GM23338 (cell line): ENCODE measurements around the gene GK2. TPM values are rescaled to one million over a fixed set of nuclear protein-coding genes. Genes with fewer than 3 reads are reported as not detected.

Source experiments
- ATAC-seq: fragments of 200-7000 bp; cut with Tn5 transposase; 3 replicates; pipeline ENCODE4 v1.9.1; 2020
- DNase-seq: peaks from one replicate; pipeline ENCODE4 v3.0.0-alpha.2; 2015; ENCODE audit warnings: low spot score
- H2AFZ ChIP-seq: fragments of 200-600 bp; sonication (generic); 2 replicates; pipeline ENCODE4 v1.8.0; 2016; ENCODE audit warnings: antibody characterized with exemption, mild to moderate bottlenecking, moderate library complexity
- H3F3A ChIP-seq: fragments of 200-600 bp; sonication (generic); replicated peaks from 2 replicates; pipeline ENCODE4 v1.8.0; 2017; ENCODE audit warnings: antibody characterized with exemption, mixed run types, low read depth
- H3K27ac ChIP-seq: fragments of 200-600 bp; sonication (generic); 2 replicates; pipeline ENCODE4 v1.6.1; 2016; ENCODE audit warnings: low read depth
- H3K27me3 ChIP-seq: fragments of 200-600 bp; sonication (generic); 2 replicates; pipeline ENCODE4 v1.8.0; 2016; ENCODE audit warnings: mild to moderate bottlenecking, mixed run types, moderate library complexity; ENCODE audit not compliant: insufficient read depth
- H3K36me3 ChIP-seq: fragments of 200-600 bp; sonication (generic); 2 replicates; pipeline ENCODE4 v1.8.0; 2016; ENCODE audit warnings: mild to moderate bottlenecking; ENCODE audit not compliant: insufficient read depth
- H3K4me1 ChIP-seq: fragments of 200-600 bp; sonication (generic); 2 replicates; pipeline ENCODE4 v1.8.0; 2016; ENCODE audit warnings: mild to moderate bottlenecking, moderate library complexity; ENCODE audit not compliant: insufficient read depth
- H3K4me2 ChIP-seq: fragments of 200-600 bp; sonication (generic); 2 replicates; pipeline ENCODE4 v1.7.1; 2017; ENCODE audit warnings: mixed run types
- H3K4me3 ChIP-seq: fragments of 200-600 bp; sonication (generic); 2 replicates; pipeline ENCODE4 v1.6.1; 2016; ENCODE audit warnings: mixed run types
- H3K79me2 ChIP-seq: fragments of 200-600 bp; sonication (generic); replicated peaks from 2 replicates; pipeline ENCODE4 v1.8.0; 2017; ENCODE audit warnings: mild to moderate bottlenecking; ENCODE audit not compliant: insufficient read depth
- H3K9me2 ChIP-seq: fragments of 200-600 bp; sonication (generic); 2 replicates; pipeline ENCODE4 v1.8.0; 2017; ENCODE audit not compliant: insufficient read depth
- H4K20me1 ChIP-seq: fragments of 200-600 bp; sonication (generic); replicated peaks from 2 replicates; pipeline ENCODE4 v1.8.0; 2017; ENCODE audit warnings: mild to moderate bottlenecking; ENCODE audit not compliant: insufficient read depth
- H3K27ac Mint-ChIP-seq: 2 replicates; pipeline ENCODE4 v1.8.0; 2020; ENCODE audit warnings: inconsistent platforms, mild to moderate bottlenecking, moderate library complexity, mixed read lengths
- H3K27me3 Mint-ChIP-seq: 3 replicates; pipeline ENCODE4 v1.8.0; 2022; ENCODE audit warnings: low read depth, mild to moderate bottlenecking, moderate library complexity, mixed read lengths, inconsistent platforms; ENCODE audit not compliant: insufficient read depth, poor library complexity
- H3K36me3 Mint-ChIP-seq: 3 replicates; pipeline ENCODE4 v1.8.0; 2021; ENCODE audit warnings: low read depth, mild to moderate bottlenecking, inconsistent platforms, moderate library complexity, mixed read lengths
- H3K4me1 Mint-ChIP-seq: 3 replicates; pipeline ENCODE4 v1.8.0; 2020; ENCODE audit warnings: mild to moderate bottlenecking, inconsistent platforms, mixed read lengths
- H3K4me3 Mint-ChIP-seq: 3 replicates; pipeline ENCODE4 v1.8.0; 2021; ENCODE audit warnings: moderate library complexity, mild to moderate bottlenecking, inconsistent platforms, mixed read lengths
- H3K9me3 Mint-ChIP-seq: 3 replicates; pipeline ENCODE4 v1.8.0; 2020; ENCODE audit warnings: moderate library complexity, mild to moderate bottlenecking, inconsistent platforms, mixed read lengths
- CREB1 ChIP-seq: fragments of 250-450 bp; sonication (Bioruptor Pico); IDR thresholded peaks from 2 replicates; pipeline ENCODE4 v1.5.0; 2020; ENCODE audit warnings: low read depth, mild to moderate bottlenecking, moderate library complexity
- CTCF ChIP-seq, 2 experiments: fragments of 200-600 bp in 1 of 2; sonication (generic) in 1 of 2; conservative IDR thresholded peaks; 2 replicates each; pipeline versions ENCODE4 v1.5.1 to v1.6.1; 2016 to 2017; ENCODE audit warnings: antibody characterized with exemption in 2 of 2, low read depth in 2 of 2, mild to moderate bottlenecking in 2 of 2, moderate library complexity in 1 of 2
- EZH2 ChIP-seq: fragments of 200-600 bp; sonication (generic); IDR thresholded peaks from one replicate; pipeline ENCODE4 v1.8.0; 2017; ENCODE audit warnings: antibody characterized with exemption, mild to moderate bottlenecking, low read depth; ENCODE audit not compliant: unreplicated experiment
- EZH2phosphoT487 ChIP-seq: fragments of 200-600 bp; sonication (generic); IDR thresholded peaks from one replicate; pipeline ENCODE4 v1.8.1; 2018; ENCODE audit warnings: antibody characterized with exemption; ENCODE audit not compliant: unreplicated experiment
- JUNB ChIP-seq: IDR thresholded peaks from one replicate; pipeline ENCODE4 v1.6.1; 2016; ENCODE audit warnings: antibody characterized with exemption; ENCODE audit not compliant: unreplicated experiment
- NANOG ChIP-seq: IDR thresholded peaks from 2 replicates; pipeline ENCODE4 v1.6.1; 2016; ENCODE audit warnings: antibody characterized with exemption, borderline replicate concordance
- POLR2AphosphoS5 ChIP-seq: IDR thresholded peaks from 2 replicates; pipeline ENCODE4 v1.6.1; 2016; ENCODE audit warnings: antibody characterized with exemption, low read depth
- STAT1 ChIP-seq: IDR thresholded peaks from one replicate; pipeline ENCODE4 v1.6.1; 2016; ENCODE audit warnings: antibody characterized with exemption; ENCODE audit not compliant: unreplicated experiment
- ZNF114 ChIP-seq: fragments of 250-450 bp; sonication (Bioruptor Pico); IDR thresholded peaks from 2 replicates; pipeline ENCODE4 v1.5.0; 2020; ENCODE audit warnings: mild to moderate bottlenecking, moderate library complexity
- ZNF331 ChIP-seq: fragments of 250-450 bp; sonication (Bioruptor Pico); IDR thresholded peaks from 2 replicates; pipeline ENCODE4 v1.5.0; 2020; ENCODE audit warnings: low read depth, mild to moderate bottlenecking, moderate library complexity
- polyA plus RNA-seq: library from polyadenylated mRNA; unstranded; fragments of >200 nt; fragmentation: Nextera tagmentation; extraction: Ambion mirVana; gene quantifications from 2 replicates; pipeline ENCODE4 v1.2.1, GENCODE V29; 2016
- total RNA-seq: library from RNA; depleted of rRNA; stranded (reverse); fragments of >200 nt; shearing (Covaris generic); gene quantifications from 2 replicates; pipeline ENCODE4 v1.2.3, GENCODE V29; 2014
- TF ChIP-seq, protein P1 (sequence below): IDR thresholded peaks from 2 replicates; pipeline ENCODE4 v1.6.1; 2016; ENCODE audit warnings: antibody characterized with exemption
- TF ChIP-seq, protein P2 (sequence below): fragments of 250-450 bp; sonication (Bioruptor Pico); IDR thresholded peaks from 2 replicates; pipeline ENCODE4 v1.5.0; 2020; ENCODE audit warnings: mild to moderate bottlenecking, moderate library complexity
- TF ChIP-seq, protein P3 (sequence below): IDR thresholded peaks from one replicate; pipeline ENCODE4 v1.6.1; 2018; ENCODE audit warnings: antibody characterized with exemption; ENCODE audit not compliant: unreplicated experiment

The GK2 gene
- total and polyA plus RNA-seq, 2 experiments from 2014 or later = not detected

DNA sequence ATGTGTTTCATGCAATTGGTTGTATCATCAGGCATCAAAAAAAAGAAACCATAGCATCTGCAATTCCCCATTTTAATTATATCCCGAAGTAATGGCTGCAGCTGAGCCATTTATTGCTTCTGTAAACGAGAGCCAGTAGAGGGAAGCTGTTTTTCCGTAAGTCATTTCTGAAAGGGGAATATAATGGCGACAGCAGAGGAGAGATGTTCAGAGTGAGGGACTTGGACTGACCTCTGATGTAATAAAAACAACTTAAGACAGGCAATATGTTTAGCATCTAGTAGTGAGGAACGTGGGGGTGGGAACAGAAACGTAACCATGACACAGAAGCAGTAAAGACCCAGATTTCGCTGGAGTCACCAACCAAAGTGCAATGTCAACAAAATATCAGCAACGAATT is 50.7 kb downstream of the GK2 start:
- no peak overlapping the region for H3K4me2 ChIP-seq
- no peaks in the 10 kb centered on the region for H3K79me2 ChIP-seq
- Mint-ChIP-seq H3K4me3 (no peak overlapping the region), H3K27ac (no peak overlapping the region), H3K36me3 (no peaks in the 10 kb centered on the region), H3K9me3 (no peaks in the 10 kb centered on the region), H3K4me1 (no peaks in the 10 kb centered on the region), H3K27me3 (no peaks in the 10 kb centered on the region)
- H3K27ac ChIP-seq = no peak overlapping the region
- H3F3A ChIP-seq = no peaks in the 10 kb centered on the region
- H3K9me2 ChIP-seq = no peaks in the 10 kb centered on the region
- H2AFZ ChIP-seq = peak overlapping the region; percentile 52; the same call in 1 of the 2 replicates
- no peaks in the 10 kb centered on the region for H4K20me1 ChIP-seq
- TF ChIP-seq EZH2 (no peak), NANOG (no peak), CREB1 (CRISPR knock-in tag) (no peak), CTCF (conservative IDR thresholded peaks at IDR 0.05; ENCODE audit: low read depth in 2 of 2) (no peak), STAT1 (no peak), POLR2AphosphoS5 (no peak), EZH2phosphoT487 (no peak), JUNB (no peak), ZNF114 (CRISPR knock-in tag) (no peak), ZNF331 (CRISPR knock-in tag) (no peak)
- TF ChIP-seq, protein P1, sequence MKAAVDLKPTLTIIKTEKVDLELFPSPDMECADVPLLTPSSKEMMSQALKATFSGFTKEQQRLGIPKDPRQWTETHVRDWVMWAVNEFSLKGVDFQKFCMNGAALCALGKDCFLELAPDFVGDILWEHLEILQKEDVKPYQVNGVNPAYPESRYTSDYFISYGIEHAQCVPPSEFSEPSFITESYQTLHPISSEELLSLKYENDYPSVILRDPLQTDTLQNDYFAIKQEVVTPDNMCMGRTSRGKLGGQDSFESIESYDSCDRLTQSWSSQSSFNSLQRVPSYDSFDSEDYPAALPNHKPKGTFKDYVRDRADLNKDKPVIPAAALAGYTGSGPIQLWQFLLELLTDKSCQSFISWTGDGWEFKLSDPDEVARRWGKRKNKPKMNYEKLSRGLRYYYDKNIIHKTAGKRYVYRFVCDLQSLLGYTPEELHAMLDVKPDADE = no peak
- TF ChIP-seq, protein P2, sequence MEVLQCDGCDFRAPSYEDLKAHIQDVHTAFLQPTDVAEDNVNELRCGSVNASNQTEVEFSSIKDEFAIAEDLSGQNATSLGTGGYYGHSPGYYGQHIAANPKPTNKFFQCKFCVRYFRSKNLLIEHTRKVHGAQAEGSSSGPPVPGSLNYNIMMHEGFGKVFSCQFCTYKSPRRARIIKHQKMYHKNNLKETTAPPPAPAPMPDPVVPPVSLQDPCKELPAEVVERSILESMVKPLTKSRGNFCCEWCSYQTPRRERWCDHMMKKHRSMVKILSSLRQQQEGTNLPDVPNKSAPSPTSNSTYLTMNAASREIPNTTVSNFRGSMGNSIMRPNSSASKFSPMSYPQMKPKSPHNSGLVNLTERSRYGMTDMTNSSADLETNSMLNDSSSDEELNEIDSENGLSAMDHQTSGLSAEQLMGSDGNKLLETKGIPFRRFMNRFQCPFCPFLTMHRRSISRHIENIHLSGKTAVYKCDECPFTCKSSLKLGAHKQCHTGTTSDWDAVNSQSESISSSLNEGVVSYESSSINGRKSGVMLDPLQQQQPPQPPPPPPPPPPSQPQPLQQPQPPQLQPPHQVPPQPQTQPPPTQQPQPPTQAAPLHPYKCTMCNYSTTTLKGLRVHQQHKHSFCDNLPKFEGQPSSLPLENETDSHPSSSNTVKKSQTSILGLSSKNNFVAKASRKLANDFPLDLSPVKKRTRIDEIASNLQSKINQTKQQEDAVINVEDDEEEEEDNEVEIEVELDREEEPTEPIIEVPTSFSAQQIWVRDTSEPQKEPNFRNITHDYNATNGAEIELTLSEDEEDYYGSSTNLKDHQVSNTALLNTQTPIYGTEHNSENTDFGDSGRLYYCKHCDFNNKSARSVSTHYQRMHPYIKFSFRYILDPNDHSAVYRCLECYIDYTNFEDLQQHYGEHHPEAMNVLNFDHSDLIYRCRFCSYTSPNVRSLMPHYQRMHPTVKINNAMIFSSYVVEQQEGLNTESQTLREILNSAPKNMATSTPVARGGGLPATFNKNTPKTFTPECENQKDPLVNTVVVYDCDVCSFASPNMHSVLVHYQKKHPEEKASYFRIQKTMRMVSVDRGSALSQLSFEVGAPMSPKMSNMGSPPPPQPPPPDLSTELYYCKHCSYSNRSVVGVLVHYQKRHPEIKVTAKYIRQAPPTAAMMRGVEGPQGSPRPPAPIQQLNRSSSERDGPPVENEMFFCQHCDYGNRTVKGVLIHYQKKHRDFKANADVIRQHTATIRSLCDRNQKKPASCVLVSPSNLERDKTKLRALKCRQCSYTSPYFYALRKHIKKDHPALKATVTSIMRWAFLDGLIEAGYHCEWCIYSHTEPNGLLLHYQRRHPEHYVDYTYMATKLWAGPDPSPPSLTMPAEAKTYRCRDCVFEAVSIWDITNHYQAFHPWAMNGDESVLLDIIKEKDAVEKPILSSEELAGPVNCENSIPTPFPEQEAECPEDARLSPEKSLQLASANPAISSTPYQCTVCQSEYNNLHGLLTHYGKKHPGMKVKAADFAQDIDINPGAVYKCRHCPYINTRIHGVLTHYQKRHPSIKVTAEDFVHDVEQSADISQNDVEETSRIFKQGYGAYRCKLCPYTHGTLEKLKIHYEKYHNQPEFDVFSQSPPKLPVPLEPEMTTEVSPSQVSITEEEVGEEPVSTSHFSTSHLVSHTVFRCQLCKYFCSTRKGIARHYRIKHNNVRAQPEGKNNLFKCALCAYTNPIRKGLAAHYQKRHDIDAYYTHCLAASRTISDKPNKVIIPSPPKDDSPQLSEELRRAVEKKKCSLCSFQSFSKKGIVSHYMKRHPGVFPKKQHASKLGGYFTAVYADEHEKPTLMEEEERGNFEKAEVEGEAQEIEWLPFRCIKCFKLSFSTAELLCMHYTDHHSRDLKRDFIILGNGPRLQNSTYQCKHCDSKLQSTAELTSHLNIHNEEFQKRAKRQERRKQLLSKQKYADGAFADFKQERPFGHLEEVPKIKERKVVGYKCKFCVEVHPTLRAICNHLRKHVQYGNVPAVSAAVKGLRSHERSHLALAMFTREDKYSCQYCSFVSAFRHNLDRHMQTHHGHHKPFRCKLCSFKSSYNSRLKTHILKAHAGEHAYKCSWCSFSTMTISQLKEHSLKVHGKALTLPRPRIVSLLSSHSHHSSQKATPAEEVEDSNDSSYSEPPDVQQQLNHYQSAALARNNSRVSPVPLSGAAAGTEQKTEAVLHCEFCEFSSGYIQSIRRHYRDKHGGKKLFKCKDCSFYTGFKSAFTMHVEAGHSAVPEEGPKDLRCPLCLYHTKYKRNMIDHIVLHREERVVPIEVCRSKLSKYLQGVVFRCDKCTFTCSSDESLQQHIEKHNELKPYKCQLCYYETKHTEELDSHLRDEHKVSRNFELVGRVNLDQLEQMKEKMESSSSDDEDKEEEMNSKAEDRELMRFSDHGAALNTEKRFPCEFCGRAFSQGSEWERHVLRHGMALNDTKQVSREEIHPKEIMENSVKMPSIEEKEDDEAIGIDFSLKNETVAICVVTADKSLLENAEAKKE = no peak
- TF ChIP-seq, protein P3, sequence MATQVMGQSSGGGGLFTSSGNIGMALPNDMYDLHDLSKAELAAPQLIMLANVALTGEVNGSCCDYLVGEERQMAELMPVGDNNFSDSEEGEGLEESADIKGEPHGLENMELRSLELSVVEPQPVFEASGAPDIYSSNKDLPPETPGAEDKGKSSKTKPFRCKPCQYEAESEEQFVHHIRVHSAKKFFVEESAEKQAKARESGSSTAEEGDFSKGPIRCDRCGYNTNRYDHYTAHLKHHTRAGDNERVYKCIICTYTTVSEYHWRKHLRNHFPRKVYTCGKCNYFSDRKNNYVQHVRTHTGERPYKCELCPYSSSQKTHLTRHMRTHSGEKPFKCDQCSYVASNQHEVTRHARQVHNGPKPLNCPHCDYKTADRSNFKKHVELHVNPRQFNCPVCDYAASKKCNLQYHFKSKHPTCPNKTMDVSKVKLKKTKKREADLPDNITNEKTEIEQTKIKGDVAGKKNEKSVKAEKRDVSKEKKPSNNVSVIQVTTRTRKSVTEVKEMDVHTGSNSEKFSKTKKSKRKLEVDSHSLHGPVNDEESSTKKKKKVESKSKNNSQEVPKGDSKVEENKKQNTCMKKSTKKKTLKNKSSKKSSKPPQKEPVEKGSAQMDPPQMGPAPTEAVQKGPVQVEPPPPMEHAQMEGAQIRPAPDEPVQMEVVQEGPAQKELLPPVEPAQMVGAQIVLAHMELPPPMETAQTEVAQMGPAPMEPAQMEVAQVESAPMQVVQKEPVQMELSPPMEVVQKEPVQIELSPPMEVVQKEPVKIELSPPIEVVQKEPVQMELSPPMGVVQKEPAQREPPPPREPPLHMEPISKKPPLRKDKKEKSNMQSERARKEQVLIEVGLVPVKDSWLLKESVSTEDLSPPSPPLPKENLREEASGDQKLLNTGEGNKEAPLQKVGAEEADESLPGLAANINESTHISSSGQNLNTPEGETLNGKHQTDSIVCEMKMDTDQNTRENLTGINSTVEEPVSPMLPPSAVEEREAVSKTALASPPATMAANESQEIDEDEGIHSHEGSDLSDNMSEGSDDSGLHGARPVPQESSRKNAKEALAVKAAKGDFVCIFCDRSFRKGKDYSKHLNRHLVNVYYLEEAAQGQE = no peak
- no peak overlapping the region for H3K4me3 ChIP-seq
- H3K4me1 ChIP-seq = no peaks in the 10 kb centered on the region
- DNase-seq (no peak), ATAC-seq (no peak)
- no peaks in the 10 kb centered on the region for H3K36me3 ChIP-seq
- H3K27me3 ChIP-seq = no peaks in the 10 kb centered on the region
